ENCODE measurements around the gene VPREB1. TPM values are rescaled to one million over a fixed set of nuclear protein-coding genes. Genes with fewer than 3 reads are reported as not detected.
"Not testable (repeated sequence)": the region's sequence is repeated elsewhere in the genome, so short reads cannot be mapped to it uniquely, and the experiment has no call there.

Gene VPREB1
- total RNA-seq, 6 experiments from 2014 or later = not detected

DNA sequence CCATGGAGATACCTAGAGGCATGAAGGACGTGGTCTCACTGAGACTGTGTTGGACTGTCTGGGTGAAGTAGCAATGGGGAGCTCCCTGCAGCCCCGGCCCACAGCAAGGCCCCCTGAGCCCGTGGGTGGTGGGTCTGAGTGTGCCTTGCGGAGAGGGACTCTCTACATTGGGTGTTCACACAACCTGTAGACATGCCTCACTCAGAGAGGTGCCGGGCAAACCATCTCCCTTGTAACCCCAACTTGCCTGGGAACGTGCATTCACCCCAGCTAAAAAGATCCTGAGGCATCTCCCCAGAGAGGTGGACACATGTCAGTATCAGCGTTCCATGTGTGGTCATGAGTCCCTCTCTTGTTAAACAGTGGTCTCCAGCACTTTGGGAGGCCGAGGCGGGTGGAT, 2.1 kb downstream of the VPREB1 start:
- TF ChIP-seq, protein P1, sequence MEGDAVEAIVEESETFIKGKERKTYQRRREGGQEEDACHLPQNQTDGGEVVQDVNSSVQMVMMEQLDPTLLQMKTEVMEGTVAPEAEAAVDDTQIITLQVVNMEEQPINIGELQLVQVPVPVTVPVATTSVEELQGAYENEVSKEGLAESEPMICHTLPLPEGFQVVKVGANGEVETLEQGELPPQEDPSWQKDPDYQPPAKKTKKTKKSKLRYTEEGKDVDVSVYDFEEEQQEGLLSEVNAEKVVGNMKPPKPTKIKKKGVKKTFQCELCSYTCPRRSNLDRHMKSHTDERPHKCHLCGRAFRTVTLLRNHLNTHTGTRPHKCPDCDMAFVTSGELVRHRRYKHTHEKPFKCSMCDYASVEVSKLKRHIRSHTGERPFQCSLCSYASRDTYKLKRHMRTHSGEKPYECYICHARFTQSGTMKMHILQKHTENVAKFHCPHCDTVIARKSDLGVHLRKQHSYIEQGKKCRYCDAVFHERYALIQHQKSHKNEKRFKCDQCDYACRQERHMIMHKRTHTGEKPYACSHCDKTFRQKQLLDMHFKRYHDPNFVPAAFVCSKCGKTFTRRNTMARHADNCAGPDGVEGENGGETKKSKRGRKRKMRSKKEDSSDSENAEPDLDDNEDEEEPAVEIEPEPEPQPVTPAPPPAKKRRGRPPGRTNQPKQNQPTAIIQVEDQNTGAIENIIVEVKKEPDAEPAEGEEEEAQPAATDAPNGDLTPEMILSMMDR (IDR thresholded peaks at IDR 0.05) = no peak
- no peak for TF ChIP-seq POLR2A (IDR thresholded peaks at IDR 0.05)
- intact Hi-C loops (cut with DNase I) = no loop called here
- H3K36me3 ChIP-seq = no peaks in the 10 kb centered on the region
- H3K4me3 ChIP-seq = no peak overlapping the region
- ATAC-seq (no peak), DNase-seq (no peak)
- WGBS (ENCODE audit: insufficient coverage, low coverage, low lambda C conversion rate, missing lambda C conversion rate) = no CpG with 5 or more reads among the region's 9 CpGs
- H3K9me3 ChIP-seq = no peaks in the 10 kb centered on the region
- H3K27me3 ChIP-seq = no peaks in the 10 kb centered on the region
- no peaks in the 10 kb centered on the region for H3K4me1 ChIP-seq
- no peak overlapping the region for H3K27ac ChIP-seq

DNA sequence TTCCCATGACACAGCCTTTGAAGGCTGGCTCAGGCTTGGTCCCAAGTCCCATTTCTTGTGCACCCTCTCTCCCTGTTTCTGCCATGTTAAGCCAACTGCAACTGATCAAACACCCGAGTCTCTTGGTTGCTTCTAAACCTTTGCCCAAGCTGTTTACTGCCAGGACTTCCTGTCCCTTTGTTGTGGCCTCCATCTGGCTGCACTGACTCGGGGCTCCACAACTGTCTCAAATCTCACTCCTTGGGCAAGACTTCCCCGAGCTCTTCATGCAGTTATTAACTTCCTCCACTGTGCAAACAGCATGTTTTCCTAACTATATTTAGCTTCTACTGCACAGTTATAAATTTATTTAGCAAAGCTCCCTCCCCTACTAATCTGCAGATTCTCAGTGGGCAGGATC, 4.3 kb downstream of the VPREB1 start:
- Histone ChIP-seq H3K4me1 (no peaks in the 10 kb centered on the region), H3K27ac (no peak overlapping the region), H3K9me3 (no peaks in the 10 kb centered on the region), H3K4me3 (no peak overlapping the region), H3K27me3 (no peaks in the 10 kb centered on the region), H3K36me3 (no peaks in the 10 kb centered on the region)
- WGBS (ENCODE audit: insufficient coverage, low coverage, low lambda C conversion rate, missing lambda C conversion rate) = 20% methylated on average over 3 of the region's 3 CpGs
- intact Hi-C loops (cut with DNase I) = no loop called here
- DNase-seq = no peak
- no peak for TF ChIP-seq POLR2A (IDR thresholded peaks at IDR 0.05)
- ATAC-seq = no peak

DNA sequence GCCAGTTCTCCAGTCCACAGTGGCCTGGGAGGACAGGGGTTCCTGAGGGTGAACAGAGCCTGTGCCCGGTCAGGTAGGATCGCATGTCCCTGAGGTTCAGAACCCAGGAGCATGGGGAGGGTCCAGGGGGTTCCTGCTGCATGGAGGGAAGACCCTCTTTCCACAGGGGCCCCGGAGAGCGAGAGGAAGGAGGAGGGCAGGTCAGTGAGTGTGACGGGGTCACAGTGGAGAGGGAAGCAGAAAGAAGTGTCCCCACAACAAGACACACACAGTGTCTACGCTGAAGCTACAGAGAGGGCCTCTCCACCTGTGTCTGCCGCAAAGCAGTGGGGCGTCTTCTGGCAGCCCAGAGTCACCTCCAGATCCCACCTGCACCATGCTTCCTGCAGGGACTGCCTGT, 6.1 kb downstream of the VPREB1 start:
- DNase-seq; H3K36me3 ChIP-seq; ATAC-seq; H3K27me3 ChIP-seq; H3K27ac ChIP-seq; intact Hi-C loops (cut with DNase I); H3K4me3 ChIP-seq; H3K9me3 ChIP-seq; H3K4me1 ChIP-seq: not testable (repeated sequence)
- WGBS (ENCODE audit: insufficient coverage, low coverage, low lambda C conversion rate, missing lambda C conversion rate) = 88% methylated on average over 8 of the region's 8 CpGs

DNA sequence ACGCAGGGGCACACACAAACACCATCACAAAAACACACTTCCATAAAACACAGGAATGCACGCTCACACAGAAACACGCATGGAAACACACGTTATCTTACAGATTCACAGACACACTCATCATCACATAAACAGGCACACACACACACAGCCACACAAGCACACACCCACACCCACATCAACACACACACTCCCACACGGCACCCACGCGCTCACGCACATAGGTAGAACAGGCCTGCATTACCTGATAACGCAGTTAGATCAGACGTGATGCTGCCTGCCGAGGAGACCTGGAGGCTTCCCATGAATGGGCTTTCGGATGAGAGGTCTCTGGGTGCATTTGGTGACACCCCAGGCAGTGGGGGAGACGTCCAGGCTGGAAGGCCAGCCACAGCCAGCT, 11.5 kb downstream of the VPREB1 start:
- ATAC-seq; intact Hi-C loops (cut with DNase I); H3K27me3 ChIP-seq; H3K4me1 ChIP-seq; H3K36me3 ChIP-seq; H3K9me3 ChIP-seq; H3K4me3 ChIP-seq; DNase-seq; H3K27ac ChIP-seq: not testable (repeated sequence)
- 55% methylated on average over 8 of the region's 13 CpGs for WGBS (ENCODE audit: insufficient coverage, low coverage, low lambda C conversion rate, missing lambda C conversion rate)

DNA sequence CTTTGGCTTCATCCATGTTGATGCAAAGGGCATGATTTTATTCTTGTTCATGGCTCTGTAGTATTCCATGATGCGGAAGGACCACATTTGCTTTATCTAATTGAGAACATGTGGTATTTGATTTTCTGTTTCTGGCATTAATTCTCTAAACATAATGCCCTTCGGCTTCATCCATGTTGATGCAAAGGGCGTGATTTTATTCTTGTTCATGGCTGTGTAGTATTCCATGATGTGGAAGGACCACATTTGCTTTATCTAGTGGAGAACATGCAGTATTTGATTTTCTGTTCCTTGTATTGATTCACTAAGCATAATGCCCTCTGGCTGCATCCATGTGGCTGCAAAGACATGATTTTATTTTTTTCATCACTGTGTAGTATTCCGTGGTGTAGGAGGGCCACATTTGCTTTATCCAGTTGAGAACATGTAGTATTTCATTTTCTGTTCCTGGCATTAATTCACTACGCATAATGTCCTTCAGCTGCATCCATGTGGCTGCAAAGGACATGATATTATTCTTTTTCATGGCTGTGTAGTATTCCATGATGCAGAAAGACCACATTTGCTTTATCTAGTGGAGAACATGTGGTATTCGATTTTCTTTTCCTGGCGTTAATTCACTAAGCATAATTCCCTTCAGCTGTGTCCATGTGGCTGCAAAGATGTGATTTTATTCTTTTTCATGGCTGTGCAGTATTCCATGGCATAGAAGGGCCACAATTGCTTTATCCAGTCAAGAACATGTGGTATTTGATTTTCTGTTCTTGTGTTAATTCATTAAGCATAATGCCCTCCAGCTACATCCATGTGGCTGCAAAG, 14.2 kb downstream of the VPREB1 start:
- H3K4me1 ChIP-seq; H3K9me3 ChIP-seq; H3K27me3 ChIP-seq; H3K27ac ChIP-seq; intact Hi-C loops (cut with DNase I); DNase-seq; ATAC-seq; H3K36me3 ChIP-seq; H3K4me3 ChIP-seq: not testable (repeated sequence)
- 70% methylated on average over 5 of the region's 7 CpGs for WGBS (ENCODE audit: insufficient coverage, low coverage, low lambda C conversion rate, missing lambda C conversion rate)

DNA sequence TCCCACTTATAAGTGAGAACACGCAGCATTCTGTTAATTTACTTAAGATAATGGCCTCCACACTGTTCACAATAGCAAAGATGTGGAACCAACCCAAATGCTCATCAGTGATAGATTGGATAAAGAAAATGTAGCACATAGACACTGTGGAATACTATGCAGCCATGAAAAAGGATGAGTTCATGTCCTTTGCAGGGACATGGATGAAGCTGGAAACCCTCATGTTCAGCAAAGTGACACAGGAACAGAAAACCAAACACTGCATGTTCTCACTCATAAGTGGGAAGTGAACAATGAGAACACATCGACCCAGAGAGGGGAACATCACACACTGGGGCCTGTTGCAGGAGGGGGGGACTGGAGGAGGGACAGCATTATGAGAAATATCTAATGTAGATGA, 15.6 kb downstream of the VPREB1 start:
- H3K27me3 ChIP-seq; H3K9me3 ChIP-seq; H3K4me1 ChIP-seq; H3K36me3 ChIP-seq; H3K4me3 ChIP-seq; intact Hi-C loops (cut with DNase I); DNase-seq; H3K27ac ChIP-seq; ATAC-seq: not testable (repeated sequence)
- 90% methylated on average over 2 of the region's 2 CpGs for WGBS (ENCODE audit: insufficient coverage, low coverage, low lambda C conversion rate, missing lambda C conversion rate)

DNA sequence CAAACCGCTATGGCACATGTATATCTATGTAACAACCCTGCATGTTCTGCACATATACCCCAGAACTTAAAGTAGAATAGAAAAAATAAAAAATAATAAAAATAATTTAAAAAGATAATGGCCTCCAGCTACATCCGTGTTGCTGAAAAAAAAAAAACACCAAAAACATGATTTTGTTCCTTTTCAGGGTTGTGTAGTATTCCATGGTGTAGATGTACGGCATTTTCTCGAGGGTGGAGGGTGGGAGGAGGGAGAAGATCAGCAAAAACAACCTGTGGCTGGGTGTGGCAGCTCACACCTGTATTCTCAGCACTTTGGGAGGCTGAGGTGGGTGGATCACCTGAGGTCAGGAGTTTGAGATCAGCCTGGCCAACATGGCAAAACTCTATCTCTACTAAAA, 16.0 kb downstream of the VPREB1 start:
- H3K27me3 ChIP-seq; H3K9me3 ChIP-seq; H3K4me3 ChIP-seq; ATAC-seq; H3K4me1 ChIP-seq; H3K36me3 ChIP-seq; DNase-seq; intact Hi-C loops (cut with DNase I); H3K27ac ChIP-seq: not testable (repeated sequence)
- 71% methylated on average over 4 of the region's 4 CpGs for WGBS (ENCODE audit: insufficient coverage, low coverage, low lambda C conversion rate, missing lambda C conversion rate)

DNA sequence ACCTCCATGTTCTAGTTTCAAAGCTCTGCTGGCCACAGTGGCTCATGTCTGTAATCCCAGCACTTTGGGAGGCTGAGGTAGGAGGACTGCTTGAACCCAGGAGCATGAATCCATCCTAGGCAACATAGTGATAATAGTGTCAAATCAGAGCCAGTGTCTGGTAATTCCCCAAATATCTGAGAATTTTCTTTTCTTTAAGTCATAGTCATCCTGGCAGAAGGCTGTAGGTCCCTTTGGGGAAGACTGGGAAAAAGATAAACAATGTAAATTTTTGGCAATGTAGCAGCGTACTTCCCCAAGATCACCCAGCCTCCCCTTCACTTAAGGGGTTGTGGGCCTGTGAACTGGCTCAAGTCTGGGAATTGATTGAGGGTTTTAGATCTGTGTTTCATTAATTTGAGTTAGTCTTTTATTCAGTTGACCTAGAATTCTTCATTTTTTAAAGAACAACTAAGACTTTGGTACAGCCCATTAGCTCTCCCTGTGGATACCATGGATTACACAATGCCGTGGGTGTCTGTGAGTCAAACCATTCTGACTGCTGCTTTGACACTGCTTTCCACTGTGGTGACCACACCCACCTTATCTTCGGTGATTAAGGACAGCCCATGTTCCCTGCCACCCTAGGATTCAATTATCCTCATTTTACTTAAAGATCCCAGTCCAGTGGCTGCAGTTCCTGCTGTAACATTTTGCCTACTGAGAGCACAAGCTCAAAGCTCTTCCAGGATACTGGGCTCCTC, 17.9 kb downstream of the VPREB1 start:
- H3K27me3 ChIP-seq; H3K4me1 ChIP-seq; ATAC-seq; H3K36me3 ChIP-seq; H3K27ac ChIP-seq; H3K4me3 ChIP-seq; H3K9me3 ChIP-seq; DNase-seq; intact Hi-C loops (cut with DNase I): not testable (repeated sequence)
- WGBS (ENCODE audit: insufficient coverage, low coverage, low lambda C conversion rate, missing lambda C conversion rate) = 36% methylated on average over 3 of the region's 3 CpGs

DNA sequence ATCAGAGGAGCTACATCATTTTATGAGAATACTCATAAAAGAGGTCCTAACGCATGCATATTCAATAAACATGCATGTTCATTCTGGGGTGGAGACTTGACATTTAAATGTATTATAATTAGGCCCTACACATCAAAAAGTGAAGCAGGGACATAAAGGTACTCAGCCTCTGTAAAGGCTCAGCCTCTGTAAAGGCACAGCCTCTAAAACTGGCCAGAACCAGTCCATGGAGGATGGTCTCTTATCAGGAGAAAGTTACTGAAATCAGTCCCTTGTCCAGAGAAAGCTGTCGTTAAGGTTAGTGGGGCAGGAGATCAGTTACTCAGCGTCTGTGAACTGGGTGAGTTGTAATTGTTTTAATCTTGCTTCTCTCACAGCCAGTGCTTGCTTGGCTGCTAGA, 19.2 kb downstream of the VPREB1 start:
- H3K4me3 ChIP-seq; H3K9me3 ChIP-seq; H3K27me3 ChIP-seq; H3K4me1 ChIP-seq; H3K27ac ChIP-seq; intact Hi-C loops (cut with DNase I); DNase-seq; ATAC-seq; H3K36me3 ChIP-seq: not testable (repeated sequence)
- 41% methylated on average over 3 of the region's 3 CpGs for WGBS (ENCODE audit: insufficient coverage, low coverage, low lambda C conversion rate, missing lambda C conversion rate)

DNA sequence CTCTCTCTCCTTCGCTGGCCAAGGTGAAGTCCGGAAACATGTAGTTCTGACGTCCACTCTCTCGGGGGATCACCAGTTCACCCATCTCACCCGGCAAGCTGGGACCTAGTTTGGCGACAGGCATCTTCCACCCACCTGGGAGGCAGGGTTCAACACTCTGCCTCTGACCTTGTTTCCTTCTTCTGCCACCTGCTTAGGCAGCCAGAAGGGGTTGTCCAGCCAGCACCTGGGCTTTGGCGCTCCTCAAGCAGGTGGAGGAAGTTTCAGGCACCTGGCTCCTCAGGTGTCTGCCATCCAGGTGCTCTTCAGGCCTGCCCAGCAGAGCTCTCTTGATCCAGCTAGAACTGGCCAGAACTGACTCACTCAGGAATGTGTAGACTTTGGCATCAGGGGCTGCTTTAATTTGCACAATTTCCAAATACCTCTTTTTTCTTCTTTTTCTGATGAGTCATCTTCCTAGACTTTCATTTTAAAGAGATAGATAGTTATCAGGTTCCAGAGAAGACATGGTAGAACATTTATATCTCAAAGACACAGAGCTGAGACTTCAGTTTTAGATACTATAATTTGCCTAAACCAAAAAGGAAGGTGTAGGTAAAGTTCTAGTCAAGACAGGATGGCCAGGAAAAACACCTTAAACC, 25.6 kb downstream of the VPREB1 start:
- H3K4me1 ChIP-seq; H3K4me3 ChIP-seq; H3K27me3 ChIP-seq; intact Hi-C loops (cut with DNase I); DNase-seq; H3K36me3 ChIP-seq; ATAC-seq; H3K9me3 ChIP-seq: not testable (repeated sequence)
- H3K27ac ChIP-seq = peak overlapping the region in 1 of 3 donors; percentile 40
- 33% methylated on average over 1 of the region's 7 CpGs for WGBS (ENCODE audit: insufficient coverage, low coverage, low lambda C conversion rate, missing lambda C conversion rate)

All from right lobe of liver (tissue), 6 donors.